Fibroblast of mammary gland (primary cell): ENCODE results near the gene CPXM1.
"Not testable (repeated sequence)": the region's sequence is repeated elsewhere in the genome, so short reads cannot be mapped to it uniquely, and the experiment has no call there.

Source experiments
- DNase-seq: peaks from one replicate; pipeline ENCODE4 v3.0.0-alpha.2; 2010; ENCODE audit warnings: low read depth
- H3K4me3 ChIP-seq: 2 replicates; pipeline ENCODE4 v1.5.1; 2011; ENCODE audit warnings: low read depth, mild to moderate bottlenecking, low read length, moderate library complexity; ENCODE audit not compliant: control insufficient read depth
- TF ChIP-seq, protein P1 (sequence below): conservative IDR thresholded peaks from 2 replicates; pipeline ENCODE4 v1.5.1; 2011; ENCODE audit warnings: low read depth, low read length, inconsistent platforms; ENCODE audit not compliant: control insufficient read depth, insufficient read depth

CPXM1 gene

GRCh38 chr20:2835331-2835796 is 34.9 kb upstream of the CPXM1 start:
- H3K4me3 ChIP-seq: no peak overlapping the region
- TF ChIP-seq, protein P1, sequence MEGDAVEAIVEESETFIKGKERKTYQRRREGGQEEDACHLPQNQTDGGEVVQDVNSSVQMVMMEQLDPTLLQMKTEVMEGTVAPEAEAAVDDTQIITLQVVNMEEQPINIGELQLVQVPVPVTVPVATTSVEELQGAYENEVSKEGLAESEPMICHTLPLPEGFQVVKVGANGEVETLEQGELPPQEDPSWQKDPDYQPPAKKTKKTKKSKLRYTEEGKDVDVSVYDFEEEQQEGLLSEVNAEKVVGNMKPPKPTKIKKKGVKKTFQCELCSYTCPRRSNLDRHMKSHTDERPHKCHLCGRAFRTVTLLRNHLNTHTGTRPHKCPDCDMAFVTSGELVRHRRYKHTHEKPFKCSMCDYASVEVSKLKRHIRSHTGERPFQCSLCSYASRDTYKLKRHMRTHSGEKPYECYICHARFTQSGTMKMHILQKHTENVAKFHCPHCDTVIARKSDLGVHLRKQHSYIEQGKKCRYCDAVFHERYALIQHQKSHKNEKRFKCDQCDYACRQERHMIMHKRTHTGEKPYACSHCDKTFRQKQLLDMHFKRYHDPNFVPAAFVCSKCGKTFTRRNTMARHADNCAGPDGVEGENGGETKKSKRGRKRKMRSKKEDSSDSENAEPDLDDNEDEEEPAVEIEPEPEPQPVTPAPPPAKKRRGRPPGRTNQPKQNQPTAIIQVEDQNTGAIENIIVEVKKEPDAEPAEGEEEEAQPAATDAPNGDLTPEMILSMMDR: no peak
- no peak for DNase-seq

GRCh38 chr20:2834401-2835110 is 34.1 kb upstream of the CPXM1 start:
- H3K4me3 ChIP-seq: no peak overlapping the region
- TF ChIP-seq, protein P1: no peak
- no peak for DNase-seq

- TF ChIP-seq, protein P1: no peak
- no peak overlapping the region for H3K4me3 ChIP-seq
- DNase-seq: no peak
These were observed 33.3 kb upstream of the CPXM1 start for GRCh38 chr20:2833761-2834160.

GRCh38 chr20:2831206-2831605 is 30.8 kb upstream of the CPXM1 start:
- DNase-seq, H3K4me3 ChIP-seq: not testable (repeated sequence)

DNA sequence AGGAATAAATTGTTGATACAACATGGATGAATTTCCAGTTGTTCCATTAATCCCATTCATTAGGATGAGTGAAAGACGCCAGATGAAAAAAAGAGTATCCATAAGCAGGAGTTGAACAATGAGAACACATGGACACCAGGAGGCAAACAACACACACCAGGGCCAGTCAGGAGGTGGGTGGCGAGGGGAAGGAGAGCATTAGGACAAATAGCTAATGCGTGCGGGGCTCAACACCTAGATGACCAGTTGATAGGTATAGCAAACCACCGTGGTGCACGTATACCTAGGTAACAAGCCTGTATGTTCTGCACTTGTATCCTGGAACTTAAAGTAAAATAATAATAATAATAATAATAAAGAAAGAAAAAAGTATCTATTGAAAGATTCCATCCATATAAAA is 28.9 kb upstream of the CPXM1 start:
- H3K4me3 ChIP-seq: no peak overlapping the region
- DNase-seq: no peak

DNA sequence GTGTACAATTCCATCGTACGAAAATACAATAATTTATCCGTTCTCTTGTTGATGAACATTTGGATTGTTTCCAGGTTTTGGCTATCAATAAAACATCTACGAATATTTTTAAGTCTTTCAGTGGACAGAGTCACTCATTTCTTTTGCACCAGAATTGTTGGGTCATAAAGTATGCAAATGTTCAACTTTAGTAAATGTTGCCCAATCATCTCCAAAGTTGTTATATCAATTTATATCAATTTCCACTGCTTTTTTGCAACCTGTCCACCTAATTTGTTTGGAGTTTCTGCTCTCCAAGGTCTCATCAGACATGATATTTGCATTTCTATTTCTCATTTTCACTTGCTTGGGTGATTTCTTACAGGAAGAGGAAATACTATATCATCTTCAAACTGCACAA is 26.2 kb upstream of the CPXM1 start:
- no peak for DNase-seq
- TF ChIP-seq, protein P1: no peak
- H3K4me3 ChIP-seq: no peak overlapping the region

More for the DNA sequence above, 28.9 kb upstream of the CPXM1 start:
- TF ChIP-seq, protein P1: no peak

DNA sequence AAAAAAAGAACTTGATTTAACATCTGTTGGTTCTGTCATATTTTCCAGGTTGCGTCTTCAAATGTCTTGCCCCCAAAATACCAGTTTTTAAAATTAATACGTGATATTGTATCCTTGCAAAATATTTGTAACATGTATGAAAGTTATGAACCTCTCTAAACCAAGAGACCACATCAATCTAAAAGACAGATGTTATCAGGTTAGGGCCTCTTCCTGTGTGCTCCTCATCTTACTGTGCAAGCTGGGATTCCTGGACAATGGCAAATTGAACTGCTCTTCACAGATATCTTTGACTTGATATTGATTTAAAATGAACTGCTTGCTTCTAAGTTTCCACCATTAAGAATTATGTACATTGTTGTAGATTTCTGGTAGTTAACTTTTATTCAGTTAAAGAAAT is 25.3 kb upstream of the CPXM1 start:
- DNase-seq: no peak
- TF ChIP-seq, protein P1: no peak
- H3K4me3 ChIP-seq: no peak overlapping the region
